GM19025 (cell line): ENCODE results near the gene MEGF8.

Experiments
- ATAC-seq: cut with Tn5 transposase; IDR thresholded peaks from one replicate; pipeline ENCODE4 v1.9.1; 2021; ENCODE audit warnings: mild to moderate bottlenecking, low read depth, moderate library complexity; ENCODE audit not compliant: unreplicated experiment

Gene MEGF8

GRCh38 chr19:42325308-42325895, at the start of gene MEGF8:
Gene MEGF8, plus strand, starts transcription at chr19:42325635. Its CDS starts 609 bp downstream, at chr19:42326244.
- ATAC-seq: peak; percentile 94

GRCh38 chr19:42276284-42276683, 49.2 kb upstream of the MEGF8 start:
- ATAC-seq: no peak

- ATAC-seq: no peak
These were observed 48.6 kb upstream of the MEGF8 start for GRCh38 chr19:42276821-42277220.

GRCh38 chr19:42277821-42278451, 47.5 kb upstream of the MEGF8 start:
- ATAC-seq: no peak

GRCh38 chr19:42278452-42279154, 46.8 kb upstream of the MEGF8 start:
- ATAC-seq: no peak

- ATAC-seq: no peak
These were observed 46.1 kb upstream of the MEGF8 start for GRCh38 chr19:42279155-42279901.

- ATAC-seq: peak; percentile 27
These were observed 45.3 kb upstream of the MEGF8 start for GRCh38 chr19:42279902-42280814.

GRCh38 chr19:42280815-42281145, 44.7 kb upstream of the MEGF8 start:
- no peak for ATAC-seq

- ATAC-seq: no peak
These were observed 44.1 kb upstream of the MEGF8 start for GRCh38 chr19:42281146-42281826.

- ATAC-seq: no peak
These were observed 43.3 kb upstream of the MEGF8 start for GRCh38 chr19:42281827-42282762.

- ATAC-seq: no peak
These were observed 42.6 kb upstream of the MEGF8 start for GRCh38 chr19:42282819-42283187.

GRCh38 chr19:42283188-42284065, 42.0 kb upstream of the MEGF8 start:
- ATAC-seq: peak; percentile 48

- ATAC-seq: peak; percentile 41
These were observed 41.4 kb upstream of the MEGF8 start for GRCh38 chr19:42284066-42284501.

GRCh38 chr19:42284591-42285341, 40.7 kb upstream of the MEGF8 start:
- ATAC-seq: no peak

- no peak for ATAC-seq
These were observed 39.9 kb upstream of the MEGF8 start for GRCh38 chr19:42285541-42285941.

- no peak for ATAC-seq
These were observed 39.5 kb upstream of the MEGF8 start for GRCh38 chr19:42285988-42286348.
